Endodermal cell (in vitro differentiated cells): ENCODE measurements around the gene DHRS1. TPM values are rescaled to one million over a fixed set of nuclear protein-coding genes. Genes with fewer than 3 reads are reported as not detected.

Experiments used
- DNase-seq: peaks from one replicate; pipeline ENCODE4 v3.0.0-alpha.2; 2017
- H3K27ac ChIP-seq: 2 replicates; pipeline ENCODE4 v1.5.1; 2013; ENCODE audit warnings: mild to moderate bottlenecking, low read depth, low read length, moderate library complexity
- H3K27me3 ChIP-seq: 2 replicates; pipeline ENCODE4 v1.6.1; 2013; ENCODE audit warnings: mild to moderate bottlenecking, low read length, moderate library complexity; ENCODE audit not compliant: insufficient read depth, control insufficient read depth, poor library complexity, severe bottlenecking
- H3K36me3 ChIP-seq: 2 replicates; pipeline ENCODE4 v1.7.0; 2013; ENCODE audit warnings: mild to moderate bottlenecking, low read length, moderate library complexity; ENCODE audit not compliant: control insufficient read depth, insufficient read depth
- H3K4me1 ChIP-seq: one replicate; pipeline ENCODE4 v1.7.0; 2013; ENCODE audit warnings: low read length; ENCODE audit not compliant: control insufficient read depth, insufficient read depth
- H3K4me3 ChIP-seq: 2 replicates; pipeline ENCODE4 v1.5.1; 2013; ENCODE audit warnings: mild to moderate bottlenecking, low read length, moderate library complexity
- H3K9ac ChIP-seq: 2 replicates; pipeline ENCODE4 v1.6.1; 2013; ENCODE audit warnings: mild to moderate bottlenecking, low read length, moderate library complexity; ENCODE audit not compliant: poor library complexity, severe bottlenecking; ENCODE audit errors: extremely low read depth
- H3K9me3 ChIP-seq: 2 replicates; pipeline ENCODE4 v1.6.1; 2013; ENCODE audit warnings: mild to moderate bottlenecking, low read length, moderate library complexity; ENCODE audit not compliant: control insufficient read depth
- H3K27ac Mint-ChIP-seq: 2 replicates; pipeline ENCODE4 v1.8.0; 2020; ENCODE audit warnings: mixed read lengths
- H3K27me3 Mint-ChIP-seq: 2 replicates; pipeline ENCODE4 v1.8.0; 2021; ENCODE audit warnings: mild to moderate bottlenecking, mixed read lengths; ENCODE audit not compliant: insufficient read depth
- H3K36me3 Mint-ChIP-seq: 2 replicates; pipeline ENCODE4 v1.8.0; 2020; ENCODE audit warnings: low read depth, mixed read lengths
- H3K4me1 Mint-ChIP-seq: 2 replicates; pipeline ENCODE4 v1.8.0; 2020; ENCODE audit warnings: mixed read lengths
- H3K4me3 Mint-ChIP-seq: 2 replicates; pipeline ENCODE4 v1.8.0; 2020; ENCODE audit warnings: mild to moderate bottlenecking, moderate library complexity, mixed read lengths
- H3K9me3 Mint-ChIP-seq: 2 replicates; pipeline ENCODE4 v1.8.0; 2020; ENCODE audit warnings: mild to moderate bottlenecking, mixed read lengths
- WGBS, 2 experiments: methylation state at CpG; one replicate each; pipeline versions ENCODE4 v1.1.5 to v1.1.7; 2013; ENCODE audit warnings: missing lambda C conversion rate in 2 of 2, mixed read lengths in 1 of 2; ENCODE audit not compliant: insufficient coverage in 1 of 2, insufficient read length in 1 of 2; 5-methylcytosine and 5-hydroxymethylcytosine counted together
- total RNA-seq, 2 donors: library from RNA; stranded (reverse); fragmentation: NEBNext Ultra II Directional in 1 of 2; extraction: Animal tissue kit (Norgen Biotek cat#: 25700) in 1 of 2; gene quantifications; 2 replicates in 1 of 2; 3 replicates in 1 of 2; pipeline ENCODE4 v1.2.1, GENCODE V29; 2021
- TF ChIP-seq, protein P1 (sequence below): fragments of 200-600 bp; sonication (generic); conservative IDR thresholded peaks from 2 replicates; pipeline ENCODE4 v1.5.0; 2021; ENCODE audit warnings: antibody characterized with exemption, mild to moderate bottlenecking

Gene DHRS1
- total RNA-seq, 2 donors from 2014 or later, result 21.2 to 22.5 TPM

GRCh38 chr14:24261256-24261968, 38.2 kb downstream of the DHRS1 start:
- DNase-seq, result no peak
- Histone ChIP-seq H3K36me3 (no peaks in the 10 kb centered on the region), H3K27me3 (no peaks in the 10 kb centered on the region), H3K9ac (no peak overlapping the region), H3K27ac (no peak overlapping the region), H3K4me1 (no peaks in the 10 kb centered on the region), H3K9me3 (no peaks in the 10 kb centered on the region), H3K4me3 (no peak overlapping the region)
- WGBS, 2 experiments, result 90 to 97% methylated on average over 19 to 20 of the region's 20 CpGs
- no peak overlapping the region for H3K4me3 Mint-ChIP-seq
- H3K27ac Mint-ChIP-seq, result no peak overlapping the region
- H3K27me3 Mint-ChIP-seq, result no peaks in the 10 kb centered on the region
- H3K36me3 Mint-ChIP-seq, result no peaks in the 10 kb centered on the region
- no peaks in the 10 kb centered on the region for H3K4me1 Mint-ChIP-seq
- TF ChIP-seq, protein P1, sequence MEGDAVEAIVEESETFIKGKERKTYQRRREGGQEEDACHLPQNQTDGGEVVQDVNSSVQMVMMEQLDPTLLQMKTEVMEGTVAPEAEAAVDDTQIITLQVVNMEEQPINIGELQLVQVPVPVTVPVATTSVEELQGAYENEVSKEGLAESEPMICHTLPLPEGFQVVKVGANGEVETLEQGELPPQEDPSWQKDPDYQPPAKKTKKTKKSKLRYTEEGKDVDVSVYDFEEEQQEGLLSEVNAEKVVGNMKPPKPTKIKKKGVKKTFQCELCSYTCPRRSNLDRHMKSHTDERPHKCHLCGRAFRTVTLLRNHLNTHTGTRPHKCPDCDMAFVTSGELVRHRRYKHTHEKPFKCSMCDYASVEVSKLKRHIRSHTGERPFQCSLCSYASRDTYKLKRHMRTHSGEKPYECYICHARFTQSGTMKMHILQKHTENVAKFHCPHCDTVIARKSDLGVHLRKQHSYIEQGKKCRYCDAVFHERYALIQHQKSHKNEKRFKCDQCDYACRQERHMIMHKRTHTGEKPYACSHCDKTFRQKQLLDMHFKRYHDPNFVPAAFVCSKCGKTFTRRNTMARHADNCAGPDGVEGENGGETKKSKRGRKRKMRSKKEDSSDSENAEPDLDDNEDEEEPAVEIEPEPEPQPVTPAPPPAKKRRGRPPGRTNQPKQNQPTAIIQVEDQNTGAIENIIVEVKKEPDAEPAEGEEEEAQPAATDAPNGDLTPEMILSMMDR, result no peak
- no peaks in the 10 kb centered on the region for H3K9me3 Mint-ChIP-seq

- Histone ChIP-seq H3K9me3 (no peaks in the 10 kb centered on the region), H3K9ac (no peak overlapping the region), H3K4me1 (no peaks in the 10 kb centered on the region), H3K4me3 (no peak overlapping the region), H3K27ac (no peak overlapping the region), H3K36me3 (no peaks in the 10 kb centered on the region), H3K27me3 (no peaks in the 10 kb centered on the region)
- 80 to 90% methylated on average over 2 to 4 of the region's 4 CpGs for WGBS, 2 experiments
- H3K27ac Mint-ChIP-seq, result no peak overlapping the region
- TF ChIP-seq, protein P1, result no peak
- DNase-seq, result no peak
- H3K36me3 Mint-ChIP-seq, result no peaks in the 10 kb centered on the region
- H3K4me3 Mint-ChIP-seq, result no peak overlapping the region
- no peaks in the 10 kb centered on the region for H3K4me1 Mint-ChIP-seq
- H3K27me3 Mint-ChIP-seq, result no peaks in the 10 kb centered on the region
- H3K9me3 Mint-ChIP-seq, result no peaks in the 10 kb centered on the region
Measured at GRCh38 chr14:24260780-24261157, 38.8 kb downstream of the DHRS1 start.

DNA sequence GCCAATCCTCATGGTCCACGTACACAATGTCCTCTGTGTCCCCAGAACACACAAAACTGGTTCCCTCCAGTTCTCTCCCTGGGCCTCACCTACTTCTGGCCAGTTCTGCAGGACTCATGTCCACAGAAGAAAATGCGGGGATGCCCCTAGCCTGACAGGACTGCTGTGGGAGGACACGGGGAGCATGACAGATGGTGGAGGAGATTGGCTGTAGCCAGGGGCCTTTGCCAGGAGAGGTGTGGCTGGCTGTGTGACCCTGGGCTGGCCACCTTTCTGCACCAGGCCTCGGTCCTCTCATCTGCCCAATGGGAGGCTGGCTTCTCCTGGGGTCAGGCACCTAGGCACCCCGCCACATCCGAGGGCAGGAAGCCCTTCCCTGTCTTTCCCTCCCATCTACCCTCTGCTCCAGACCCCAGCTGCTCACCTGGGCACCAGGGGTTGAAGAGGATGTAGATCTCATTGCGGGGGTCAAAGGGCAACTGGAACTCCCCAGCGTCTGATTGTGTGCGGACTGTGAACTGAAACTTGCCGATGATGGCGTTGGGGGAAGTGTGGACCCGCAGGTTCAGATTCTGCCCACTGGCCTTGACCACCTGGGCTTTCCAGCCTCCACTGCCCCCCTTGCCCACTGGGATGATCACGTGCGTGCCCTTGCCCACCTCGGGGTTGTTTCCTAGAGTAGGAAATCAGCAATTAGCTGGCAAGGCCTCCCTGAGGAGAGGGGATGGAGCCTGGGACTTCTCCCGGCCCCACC, 39.4 kb downstream of the DHRS1 start:
- no peaks in the 10 kb centered on the region for H3K4me1 Mint-ChIP-seq
- no peaks in the 10 kb centered on the region for H3K9me3 Mint-ChIP-seq
- H3K4me3 ChIP-seq, result no peak overlapping the region
- H3K36me3 Mint-ChIP-seq, result peaks cover 1% of the 10 kb centered on the region
- no peak overlapping the region for H3K27ac Mint-ChIP-seq
- no peaks in the 10 kb centered on the region for H3K4me1 ChIP-seq
- H3K9ac ChIP-seq, result no peak overlapping the region
- TF ChIP-seq, protein P1, result no peak
- 85 to 89% methylated on average over 4 to 16 of the region's 16 CpGs for WGBS, 2 experiments
- no peaks in the 10 kb centered on the region for H3K36me3 ChIP-seq
- no peaks in the 10 kb centered on the region for H3K27me3 Mint-ChIP-seq
- no peak overlapping the region for H3K27ac ChIP-seq
- H3K27me3 ChIP-seq, result no peaks in the 10 kb centered on the region
- no peak overlapping the region for H3K4me3 Mint-ChIP-seq
- no peaks in the 10 kb centered on the region for H3K9me3 ChIP-seq
- no peak for DNase-seq
